IMR-90 (cell line): ENCODE results near the gene RRP9. TPM values are rescaled to one million over a fixed set of nuclear protein-coding genes. Genes with fewer than 3 reads are reported as not detected.

Source experiments
- ATAC-seq: fragments of 200-7000 bp; cut with Tn5 transposase; 2 replicates; pipeline ENCODE4 v1.9.1; 2020; ENCODE audit warnings: low read depth, mild to moderate bottlenecking, moderate library complexity
- BruUV-seq: library from RNA; stranded (reverse); fragments of 400-500 nt; replicated peaks from 2 replicates; lab custom pipeline; 2021; lab: Mats Ljungman, UMichigan
- CTCF ChIA-PET: fragments of 300-600 bp; formaldehyde crosslinking; extraction: SDS; loops from one replicate; lab custom pipeline; 2021; ENCODE audit warnings: antibody characterized with exemption; lab: Yijun Ruan, JAX
- POLR2A ChIA-PET: fragments of 300-600 bp; sonication (Branson Sonifier 250); formaldehyde crosslinking; loops from one replicate; lab custom pipeline; 2022; ENCODE audit warnings: antibody characterized with exemption; ENCODE audit not compliant: unreplicated experiment; lab: Charles Lee
- DNase-seq: peaks from one replicate; pipeline ENCODE4 v3.0.0; 2013
- H2AFZ ChIP-seq: replicated peaks from 2 replicates; pipeline ENCODE3; 2013; ENCODE audit warnings: low read length, mild to moderate bottlenecking; ENCODE audit not compliant: poor library complexity
- H2AK5ac ChIP-seq: 2 replicates; pipeline ENCODE4 v1.6.1; 2013; ENCODE audit warnings: low read depth, low read length, inconsistent platforms
- H2AK9ac ChIP-seq: replicated peaks from 2 replicates; pipeline ENCODE3; 2013; ENCODE audit warnings: mild to moderate bottlenecking, low read depth, low read length, moderate library complexity; ENCODE audit not compliant: poor library complexity
- H2BK120ac ChIP-seq: 2 replicates; pipeline ENCODE4 v1.6.1; 2013; ENCODE audit warnings: low read depth, low read length, inconsistent platforms
- H2BK15ac ChIP-seq: 3 replicates; pipeline ENCODE4 v1.6.1; 2013; ENCODE audit warnings: low read depth, low read length, inconsistent platforms
- H2BK20ac ChIP-seq: 2 replicates; pipeline ENCODE4 v1.6.1; 2013; ENCODE audit warnings: low read depth, mild to moderate bottlenecking, inconsistent platforms, low read length, moderate library complexity
- H2BK5ac ChIP-seq: 2 replicates; pipeline ENCODE4 v1.6.1; 2013; ENCODE audit warnings: mild to moderate bottlenecking, low read depth, low read length, inconsistent platforms; ENCODE audit not compliant: poor library complexity, severe bottlenecking
- H3K14ac ChIP-seq: replicated peaks from 2 replicates; pipeline ENCODE4 v1.6.1; 2013; ENCODE audit warnings: low read depth, low read length, inconsistent platforms
- H3K18ac ChIP-seq: 2 replicates; pipeline ENCODE4 v1.6.1; 2013; ENCODE audit warnings: low read depth, low read length, control low read depth
- H3K23ac ChIP-seq: 2 replicates; pipeline ENCODE4 v1.6.1; 2013; ENCODE audit warnings: low read depth, low read length, inconsistent platforms
- H3K27ac ChIP-seq: 2 replicates; pipeline ENCODE4 v1.5.1; 2013; ENCODE audit warnings: mild to moderate bottlenecking, control low read depth, low read length; ENCODE audit not compliant: insufficient read depth
- H3K27me3 ChIP-seq: 2 replicates; pipeline ENCODE4 v1.6.1; 2013; ENCODE audit warnings: low read length; ENCODE audit not compliant: control insufficient read depth, insufficient read depth
- H3K36me3 ChIP-seq: 2 replicates; pipeline ENCODE4 v1.6.1; 2013; ENCODE audit warnings: low read length, mixed read lengths; ENCODE audit not compliant: control insufficient read depth, insufficient read depth
- H3K4ac ChIP-seq: 2 replicates; pipeline ENCODE4 v1.6.1; 2013; ENCODE audit warnings: low read depth, low read length, inconsistent platforms
- H3K4me1 ChIP-seq: 2 replicates; pipeline ENCODE4 v1.6.1; 2013; ENCODE audit warnings: low read length, mixed read lengths; ENCODE audit not compliant: control insufficient read depth, insufficient read depth
- H3K4me2 ChIP-seq: 2 replicates; pipeline ENCODE4 v1.6.1; 2013; ENCODE audit warnings: low read depth, mild to moderate bottlenecking, control low read depth, low read length, moderate library complexity
- H3K4me3 ChIP-seq: 2 replicates; pipeline ENCODE4 v1.5.1; 2013; ENCODE audit warnings: low read depth, mild to moderate bottlenecking, control low read depth, low read length, moderate library complexity; ENCODE audit not compliant: insufficient read depth
- H3K56ac ChIP-seq: 2 replicates; pipeline ENCODE4 v1.6.1; 2013; ENCODE audit warnings: low read length, inconsistent platforms; ENCODE audit not compliant: insufficient read depth; ENCODE audit errors: extremely low read depth
- H3K79me1 ChIP-seq, 2 experiments: 2 replicates each; pipeline ENCODE4 v1.6.1; 2013; ENCODE audit warnings: low read length in 2 of 2, inconsistent platforms in 1 of 2, low read depth in 1 of 2
- H3K9ac ChIP-seq: 2 replicates; pipeline ENCODE4 v1.6.1; 2013; ENCODE audit warnings: low read depth, low read length, control low read depth
- H3K9me1 ChIP-seq: 2 replicates; pipeline ENCODE4 v1.6.1; 2013; ENCODE audit warnings: low read length, inconsistent platforms; ENCODE audit not compliant: insufficient read depth
- H3K9me3 ChIP-seq: 2 replicates; pipeline ENCODE4 v1.6.1; 2013; ENCODE audit warnings: low read length; ENCODE audit not compliant: control insufficient read depth, insufficient read depth
- H4K20me1 ChIP-seq: 2 replicates; pipeline ENCODE4 v1.6.1; 2013; ENCODE audit warnings: low read length, inconsistent platforms; ENCODE audit not compliant: insufficient read depth
- H4K5ac ChIP-seq: 2 replicates; pipeline ENCODE4 v1.6.1; 2013; ENCODE audit warnings: mild to moderate bottlenecking, low read depth, low read length, control low read depth
- H4K8ac ChIP-seq, 2 experiments: 2 replicates each; pipeline ENCODE4 v1.6.1; 2013; ENCODE audit warnings: low read depth in 2 of 2, low read length in 2 of 2, control low read depth in 1 of 2, inconsistent platforms in 1 of 2
- H4K91ac ChIP-seq: 2 replicates; pipeline ENCODE4 v1.6.1; 2013; ENCODE audit warnings: low read depth, low read length, inconsistent platforms; ENCODE audit not compliant: insufficient read depth
- BHLHE40 ChIP-seq: fragments of 150-350 bp; IDR thresholded peaks from 2 replicates; pipeline ENCODE4 v1.6.1; 2016; ENCODE audit warnings: mild to moderate bottlenecking, low read depth, low read length
- WGBS, 2 experiments: methylation state at CpG; one replicate each; pipeline versions ENCODE4 v1.1.5 to v1.1.7; 2013; ENCODE audit warnings: missing lambda C conversion rate in 2 of 2; ENCODE audit not compliant: insufficient read length in 1 of 2; ENCODE audit errors: extremely low coverage in 2 of 2; 5-methylcytosine and 5-hydroxymethylcytosine counted together
- dilution Hi-C: fragments of 300-500 bp; cut with HindIII; formaldehyde crosslinking; loops from one replicate; pipeline ENCODE4 v1.14.3; 2018; ENCODE audit warnings: low sequenced_read_pairs; ENCODE audit not compliant: unreplicated experiment
- in situ Hi-C: fragments of 300-500 bp; cut with MboI; formaldehyde crosslinking; loops from 3 replicates; pipeline ENCODE4 v1.14.3; 2019; ENCODE audit warnings: low sequenced_read_pairs, inconsistent platforms, mixed read lengths
- intact Hi-C: fragments of 100-400 bp; cut with micrococcal nuclease; formaldehyde crosslinking; loops from 2 replicates; pipeline ENCODE4 v1.10.0; 2022
- polyA plus RNA-seq, 3 experiments: library from polyadenylated mRNA; depleted of rRNA; stranded (reverse); fragments of >200 nt; gene quantifications; 2 replicates each; pipeline ENCODE4 v1.2.3, GENCODE V29; 2012; ENCODE audit warnings: low replicate concordance in 1 of 3
- total RNA-seq: library from RNA; depleted of rRNA; stranded (reverse); fragments of >200 nt; gene quantifications from 2 replicates; pipeline ENCODE4 v1.2.3, GENCODE V29; 2012

The RRP9 gene
- total and polyA plus RNA-seq, 2 of the 4 experiments (the other 2 are of a cell fraction) = 30.9 to 39.8 TPM

- H4K91ac ChIP-seq = no peak overlapping the region
- H4K8ac ChIP-seq = no peak overlapping the region
- dilution Hi-C loops = no loop called here
- no peak overlapping the region for H2BK15ac ChIP-seq
- peaks cover 17% of the 10 kb centered on the region; the same call in 1 of the 2 replicates for H4K20me1 ChIP-seq
- TF ChIP-seq BHLHE40 = no peak
- no peak overlapping the region for H3K27ac ChIP-seq
- BruUV-seq = no TSS peak
- WGBS, 2 experiments = no CpG with 5 or more reads among the region's 9 CpGs
- H3K4me2 ChIP-seq = no peak overlapping the region
- H3K14ac ChIP-seq = no peak overlapping the region
- intact Hi-C loops = no loop called here
- H3K4me1 ChIP-seq = peaks cover 22% of the 10 kb centered on the region
- CTCF ChIA-PET = no interaction called here
- POLR2A ChIA-PET = no interaction called here
- H2AK9ac ChIP-seq = peak overlapping the region; percentile 58
- no peaks in the 10 kb centered on the region for H3K27me3 ChIP-seq
- no peak overlapping the region for H2AFZ ChIP-seq
- H3K9me1 ChIP-seq = peaks cover 13% of the 10 kb centered on the region
- H3K79me1 ChIP-seq = peaks cover 29 to 52% of the 10 kb centered on the region in 2 experiments
- no peak overlapping the region for H3K18ac ChIP-seq
- no peak overlapping the region for H2BK120ac ChIP-seq
- H3K9ac ChIP-seq = no peak overlapping the region
- H3K4me3 ChIP-seq = no peak overlapping the region
- H2BK5ac ChIP-seq = no peak overlapping the region
- in situ Hi-C loops = loop anchor here (25.0 kb wide), 1 partner anchor 1625 kb away; the partner anchor contains the start of genes RASSF1, TUSC2 and ZMYND10
- H3K36me3 ChIP-seq = peaks cover 30% of the 10 kb centered on the region
- DNase-seq (no peak), ATAC-seq (no peak)
- H3K9me3 ChIP-seq = no peaks in the 10 kb centered on the region
- H3K4ac ChIP-seq = no peak overlapping the region
- H2AK5ac ChIP-seq = no peak overlapping the region
- no peak overlapping the region for H4K5ac ChIP-seq
- no peak overlapping the region for H3K23ac ChIP-seq
- no peak overlapping the region for H2BK20ac ChIP-seq
- no peak overlapping the region for H3K56ac ChIP-seq
These were observed 20.2 kb upstream of the RRP9 start for GRCh38 chr3:51961602-51962569.
